Astrocyte of the spinal cord (primary cell): Measurements from ENCODE around the gene C4A.

Experiments
- DNase-seq: peaks from one replicate; pipeline ENCODE4 v3.0.0; 2011; ENCODE audit warnings: low read depth, low spot score
- H3K4me3 ChIP-seq: 2 replicates; pipeline ENCODE4 v1.5.1; 2011; ENCODE audit warnings: low read depth, mild to moderate bottlenecking, low read length, moderate library complexity
- in situ Hi-C: cut with HindIII; loops from 2 replicates; pipeline ENCODE4 v1.10.0; 2017; ENCODE audit warnings: low sequenced_read_pairs
- TF ChIP-seq, protein P1 (sequence below): IDR thresholded peaks from 2 replicates; pipeline ENCODE4 v1.5.1; 2012; ENCODE audit warnings: low read depth, mild to moderate bottlenecking, low read length, inconsistent platforms

C4A gene

DNA sequence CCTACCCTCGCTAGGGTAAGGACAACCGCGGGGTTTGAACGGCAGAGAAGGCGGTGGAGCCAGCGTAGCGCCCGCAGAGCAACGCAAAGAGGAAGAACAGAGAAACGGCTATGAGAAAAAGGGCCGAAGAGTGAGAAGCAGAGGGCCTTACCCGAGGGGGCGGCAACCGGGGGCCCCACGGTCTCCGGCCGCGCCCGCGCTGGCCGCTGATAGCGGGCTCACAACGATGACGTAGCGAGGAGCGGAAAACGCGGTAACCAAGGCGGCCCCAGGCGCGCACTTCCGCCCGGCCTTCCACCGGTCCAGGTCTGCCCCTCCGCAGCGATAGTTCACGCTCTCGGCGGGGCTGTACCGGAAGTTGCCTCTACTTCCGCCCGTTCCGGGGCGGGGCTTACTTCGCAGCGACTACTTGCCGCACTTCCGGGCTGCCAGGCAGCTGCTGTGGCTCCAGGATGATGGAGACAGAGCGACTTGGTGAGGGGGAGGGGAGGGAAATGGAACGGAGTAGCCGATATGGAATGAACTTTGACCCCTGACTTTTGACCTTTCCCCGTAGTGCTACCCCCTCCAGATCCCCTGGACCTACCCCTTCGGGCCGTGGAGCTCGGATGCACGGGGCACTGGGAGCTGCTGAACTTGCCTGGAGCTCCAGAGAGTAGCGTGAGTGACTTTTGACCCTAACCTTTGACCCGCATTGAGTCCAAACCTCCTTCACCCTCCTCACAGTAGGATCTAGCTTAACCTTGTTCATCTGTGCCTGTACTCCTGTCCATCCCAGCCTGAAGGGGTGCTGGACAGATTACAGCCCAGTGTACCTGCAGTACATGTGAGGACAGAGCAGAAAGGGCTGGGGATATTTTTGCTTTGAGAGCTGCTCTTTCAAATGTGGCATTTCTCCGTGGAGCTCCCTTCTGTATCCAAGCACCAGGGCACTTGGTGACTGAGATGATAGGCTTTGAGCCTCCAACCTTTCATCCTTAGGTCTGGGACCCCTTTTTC is 22.8 kb upstream of the C4A start, which contains the start of the genes NELFE and SKIC2:
TSS of gene NELFE (minus strand) at position 231 of the 999 bp plus-strand sequence. CDS start 525 bp downstream, outside the sequence.
TSS of gene SKIC2 (plus strand) at position 435 of the 999 bp plus-strand sequence. CDS start at position 453, 18 bp downstream.
- in situ Hi-C loops = no loop called here
- DNase-seq = peak; percentile 99
- TF ChIP-seq, protein P1, sequence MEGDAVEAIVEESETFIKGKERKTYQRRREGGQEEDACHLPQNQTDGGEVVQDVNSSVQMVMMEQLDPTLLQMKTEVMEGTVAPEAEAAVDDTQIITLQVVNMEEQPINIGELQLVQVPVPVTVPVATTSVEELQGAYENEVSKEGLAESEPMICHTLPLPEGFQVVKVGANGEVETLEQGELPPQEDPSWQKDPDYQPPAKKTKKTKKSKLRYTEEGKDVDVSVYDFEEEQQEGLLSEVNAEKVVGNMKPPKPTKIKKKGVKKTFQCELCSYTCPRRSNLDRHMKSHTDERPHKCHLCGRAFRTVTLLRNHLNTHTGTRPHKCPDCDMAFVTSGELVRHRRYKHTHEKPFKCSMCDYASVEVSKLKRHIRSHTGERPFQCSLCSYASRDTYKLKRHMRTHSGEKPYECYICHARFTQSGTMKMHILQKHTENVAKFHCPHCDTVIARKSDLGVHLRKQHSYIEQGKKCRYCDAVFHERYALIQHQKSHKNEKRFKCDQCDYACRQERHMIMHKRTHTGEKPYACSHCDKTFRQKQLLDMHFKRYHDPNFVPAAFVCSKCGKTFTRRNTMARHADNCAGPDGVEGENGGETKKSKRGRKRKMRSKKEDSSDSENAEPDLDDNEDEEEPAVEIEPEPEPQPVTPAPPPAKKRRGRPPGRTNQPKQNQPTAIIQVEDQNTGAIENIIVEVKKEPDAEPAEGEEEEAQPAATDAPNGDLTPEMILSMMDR = no peak
- H3K4me3 ChIP-seq = peak within 1 kb of the TSS; percentile 97

DNA sequence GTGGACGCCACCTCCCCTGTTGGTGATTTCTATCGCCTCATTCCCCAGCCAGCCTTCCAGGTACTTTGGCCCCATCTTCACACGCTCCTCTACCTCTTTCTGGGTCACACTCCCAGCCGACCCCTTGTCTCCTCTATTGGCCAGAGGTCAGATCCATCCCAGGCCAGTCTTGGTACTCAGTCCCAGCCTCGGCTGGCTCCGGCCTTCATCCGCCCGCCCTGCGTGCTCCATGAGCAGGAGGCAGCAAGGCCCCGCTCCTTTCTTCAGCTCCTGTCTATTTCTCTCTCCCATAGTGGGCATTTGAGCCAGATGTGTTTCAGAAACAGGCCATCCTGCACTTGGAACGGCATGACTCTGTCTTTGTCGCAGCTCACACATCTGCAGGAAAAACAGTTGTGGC is 20.2 kb upstream of the C4A start:
- in situ Hi-C loops = no loop called here
- H3K4me3 ChIP-seq = no peak overlapping the region
- TF ChIP-seq, protein P1 = no peak
- no peak for DNase-seq

DNA sequence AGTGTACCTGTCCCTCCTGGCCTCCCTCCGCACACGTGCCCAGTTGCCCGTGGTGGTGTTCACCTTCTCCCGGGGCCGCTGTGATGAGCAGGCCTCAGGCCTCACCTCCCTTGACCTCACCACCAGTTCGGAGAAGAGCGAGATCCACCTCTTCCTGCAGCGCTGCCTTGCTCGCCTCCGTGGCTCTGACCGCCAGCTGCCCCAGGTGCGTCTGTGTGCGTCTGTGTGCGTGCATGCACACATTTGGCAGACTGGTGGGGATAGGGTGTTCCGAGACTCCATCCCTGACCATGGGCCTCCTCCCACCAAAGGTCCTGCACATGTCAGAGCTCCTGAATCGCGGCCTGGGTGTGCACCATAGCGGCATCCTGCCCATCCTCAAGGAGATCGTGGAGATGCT is 17.9 kb upstream of the C4A start:
- no peak for DNase-seq
- no peak overlapping the region for H3K4me3 ChIP-seq
- TF ChIP-seq, protein P1 = no peak
- in situ Hi-C loops = no loop called here

DNA sequence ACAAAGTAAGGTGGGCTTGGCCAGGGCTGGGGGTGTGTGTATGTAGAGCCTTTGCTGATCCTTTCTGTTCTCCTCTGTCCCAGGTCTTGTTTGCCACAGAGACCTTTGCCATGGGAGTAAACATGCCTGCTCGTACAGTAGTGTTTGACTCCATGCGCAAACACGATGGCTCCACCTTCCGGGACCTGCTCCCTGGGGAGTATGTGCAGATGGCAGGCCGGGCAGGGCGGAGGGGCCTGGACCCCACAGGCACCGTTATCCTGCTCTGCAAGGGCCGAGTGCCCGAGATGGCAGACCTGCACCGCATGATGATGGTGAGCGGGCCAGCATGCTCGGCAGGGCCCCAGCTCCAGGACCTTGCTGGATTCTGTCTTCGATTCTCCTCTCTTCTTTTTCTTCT is 16.2 kb upstream of the C4A start:
- in situ Hi-C loops = no loop called here
- TF ChIP-seq, protein P1 = no peak
- no peak for DNase-seq
- no peak overlapping the region for H3K4me3 ChIP-seq

DNA sequence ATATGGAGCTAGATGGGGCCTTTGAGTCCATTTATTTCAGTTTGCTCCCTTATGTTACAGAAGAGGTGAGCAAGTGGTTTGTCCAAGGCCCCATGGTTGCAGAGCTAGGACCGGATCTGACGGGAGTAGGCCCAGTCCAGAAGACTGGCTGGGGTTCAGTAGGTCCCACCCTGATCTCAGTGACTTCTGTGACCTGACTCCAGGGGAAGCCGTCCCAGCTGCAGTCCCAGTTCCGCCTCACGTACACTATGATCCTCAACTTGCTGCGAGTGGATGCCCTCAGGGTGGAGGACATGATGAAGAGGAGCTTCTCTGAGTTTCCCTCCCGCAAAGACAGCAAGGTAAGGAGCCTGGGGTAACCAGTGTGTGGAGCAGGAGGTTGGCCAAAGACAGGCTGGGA is 15.4 kb upstream of the C4A start:
- TF ChIP-seq, protein P1 = no peak
- no peak overlapping the region for H3K4me3 ChIP-seq
- in situ Hi-C loops = no loop called here

DNA sequence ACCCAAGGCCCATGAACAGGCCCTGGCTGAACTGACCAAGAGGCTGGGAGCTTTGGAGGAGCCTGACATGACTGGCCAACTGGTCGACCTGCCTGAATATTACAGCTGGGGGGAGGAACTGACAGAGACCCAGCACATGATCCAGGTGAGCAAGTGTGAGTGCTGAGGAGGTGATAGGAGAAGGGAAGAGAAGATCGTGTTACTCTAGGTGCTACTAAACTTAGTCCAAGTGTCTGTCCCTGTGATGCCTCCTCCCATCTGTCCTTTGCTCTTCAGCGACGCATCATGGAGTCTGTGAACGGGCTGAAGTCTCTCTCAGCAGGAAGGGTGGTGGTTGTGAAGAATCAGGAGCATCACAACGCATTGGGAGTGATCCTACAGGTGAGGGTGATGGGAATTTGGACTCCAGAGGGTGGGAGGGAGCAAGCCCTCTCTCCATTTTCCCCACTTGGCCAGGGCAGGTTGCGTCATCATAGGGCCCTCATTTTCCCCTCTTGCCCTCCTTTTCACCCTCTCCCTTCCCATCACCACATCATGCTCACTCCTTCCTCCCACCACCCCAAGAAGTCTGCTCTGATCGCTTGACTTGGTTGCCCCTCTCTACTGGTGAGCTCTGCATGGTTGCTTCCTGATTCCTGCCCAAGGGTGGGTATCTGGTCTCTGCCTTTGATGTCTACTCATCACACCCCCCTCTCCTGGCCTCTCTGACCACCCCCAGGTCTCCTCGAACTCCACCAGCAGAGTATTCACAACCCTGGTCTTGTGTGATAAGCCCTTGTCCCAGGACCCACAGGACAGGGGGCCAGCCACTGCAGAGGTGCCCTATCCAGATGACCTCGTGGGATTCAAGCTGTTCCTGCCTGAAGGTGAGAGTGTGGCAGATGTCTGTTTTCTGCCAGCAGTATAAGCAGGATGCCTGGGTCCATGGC is 14.6 kb upstream of the C4A start:
- in situ Hi-C loops = no loop called here
- TF ChIP-seq, protein P1 = no peak
- no peak overlapping the region for H3K4me3 ChIP-seq
- DNase-seq = no peak

More for the DNA sequence above, 15.4 kb upstream of the C4A start:
- no peak for DNase-seq
